Activated T-helper 2 cell treated with anti-CD3 and anti-CD28 coated beads, Interferon-gamma antibody, Interleukin-2, Interleukin-4, amounts not matched to agents 10 μg/mL and 5 μg/mL and 100 μg/mL, durations not matched to agents 14 hours and 24 hours and 36 hours (primary cell): Measurements from ENCODE around the gene RGS7BP. TPM values are rescaled to one million over a fixed set of nuclear protein-coding genes. Genes with fewer than 3 reads are reported as not detected.

ENCODE experiments used
- DNase-seq: peaks from one replicate; pipeline ENCODE4 v3.0.0; 2021; ENCODE audit warnings: low spot score
- H3K27ac Mint-ChIP-seq: one replicate; pipeline ENCODE4 v1.8.0; 2021; ENCODE audit warnings: mixed read lengths
- H3K27me3 Mint-ChIP-seq: one replicate; pipeline ENCODE4 v1.8.0; 2021; ENCODE audit warnings: low read depth, mixed read lengths
- H3K36me3 Mint-ChIP-seq: one replicate; pipeline ENCODE4 v1.8.0; 2021; ENCODE audit warnings: low read depth, mixed read lengths
- H3K4me1 Mint-ChIP-seq: one replicate; pipeline ENCODE4 v1.8.0; 2021; ENCODE audit warnings: low read depth, mixed read lengths
- H3K4me3 Mint-ChIP-seq: one replicate; pipeline ENCODE4 v1.8.0; 2021; ENCODE audit warnings: low read depth, mild to moderate bottlenecking, moderate library complexity, mixed read lengths
- H3K9me3 Mint-ChIP-seq: one replicate; pipeline ENCODE4 v1.8.0; 2021; ENCODE audit warnings: mixed read lengths
- intact Hi-C: fragments of 100-400 bp; cut with micrococcal nuclease; formaldehyde crosslinking; loops from one replicate; pipeline ENCODE4 v1.15.1; 2023
- total RNA-seq: library from RNA; stranded (reverse); gene quantifications from 2 replicates; pipeline ENCODE4 v1.2.3, GENCODE V29; 2022

RGS7BP gene
- not detected in 2 replicates for total RNA-seq

DNA sequence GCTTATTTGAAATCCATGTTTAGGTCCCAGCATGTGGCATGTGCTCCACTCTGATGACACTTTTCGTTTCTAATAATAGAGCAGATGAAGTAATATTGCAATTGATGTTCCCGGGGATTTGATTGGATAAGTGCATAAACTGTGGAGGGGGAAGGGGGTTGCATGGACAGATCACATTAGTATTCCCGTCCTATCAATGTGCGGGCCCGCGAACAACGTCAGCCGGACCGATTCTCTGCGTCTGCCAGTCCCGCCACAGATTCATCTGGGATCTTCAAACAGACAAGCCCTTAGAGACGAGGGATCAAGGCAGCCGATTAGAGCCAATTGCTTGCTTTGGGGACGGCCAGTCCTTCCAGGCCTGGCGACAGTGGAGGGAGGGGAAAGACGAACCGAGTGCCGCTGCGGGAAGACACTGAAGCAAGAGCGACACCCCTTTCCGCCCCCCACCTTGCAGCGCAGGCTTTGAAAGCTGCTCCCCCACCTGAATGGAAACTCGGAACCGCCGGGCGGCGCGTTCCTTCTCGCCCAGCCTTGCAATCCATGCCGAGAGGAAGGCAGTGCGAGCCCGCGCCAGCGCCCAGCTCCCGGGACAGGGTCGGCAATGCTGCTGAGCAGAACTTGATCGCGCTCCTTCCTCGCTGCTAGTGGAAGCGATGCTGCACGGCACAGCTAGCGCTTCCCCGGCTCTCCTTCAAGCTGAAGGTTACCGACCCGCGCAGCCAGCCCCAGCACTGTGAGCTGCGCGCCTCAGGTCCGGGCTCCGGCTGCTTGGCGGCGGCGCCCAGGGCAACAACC is at the start of gene RGS7BP:
RGS7BP (plus strand) TSS at position 247 of the 798 bp plus-strand sequence. CDS start 610 bp downstream, outside the sequence.
- Mint-ChIP-seq H3K27ac (no peak within 1 kb of the TSS), H3K9me3 (no peaks in the 10 kb centered on the region), H3K4me3 (no peak within 1 kb of the TSS)

GRCh38 chr5:64457846-64458245 is 48.0 kb upstream of the RGS7BP start:
- H3K4me1 Mint-ChIP-seq, result no peaks in the 10 kb centered on the region
- no peak for DNase-seq
- H3K4me3 Mint-ChIP-seq, result no peak overlapping the region
- intact Hi-C loops, result no loop called here
- no peaks in the 10 kb centered on the region for H3K27me3 Mint-ChIP-seq
- H3K36me3 Mint-ChIP-seq, result no peaks in the 10 kb centered on the region
- H3K9me3 Mint-ChIP-seq, result peaks cover 16% of the 10 kb centered on the region
- H3K27ac Mint-ChIP-seq, result no peak overlapping the region

More for the DNA sequence above, at the start of gene RGS7BP:
- Mint-ChIP-seq H3K4me1 (no peaks in the 10 kb centered on the region), H3K27me3 (peaks cover 36% of the 10 kb centered on the region), H3K36me3 (no peaks in the 10 kb centered on the region)
- no peak for DNase-seq
- intact Hi-C loops, result no loop called here

DNA sequence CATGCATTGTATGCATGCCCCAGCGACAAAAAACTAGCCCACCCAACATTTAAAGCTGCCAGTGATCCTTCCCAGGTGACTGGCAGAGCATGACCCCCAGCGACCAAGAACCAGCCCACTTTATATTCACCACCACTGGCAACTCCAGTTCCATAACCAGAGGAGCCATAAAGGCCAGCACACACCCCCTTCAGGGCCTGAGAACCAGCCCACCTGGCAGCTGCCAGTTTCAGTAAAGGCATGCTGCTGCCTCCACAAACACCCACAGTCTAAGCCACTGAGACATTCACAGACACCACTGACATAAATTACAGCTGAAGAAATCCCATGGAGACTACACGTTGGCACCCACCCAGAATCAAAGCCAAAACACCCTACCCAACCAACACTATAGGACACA is 46.9 kb upstream of the RGS7BP start:
- Mint-ChIP-seq H3K4me1 (no peaks in the 10 kb centered on the region), H3K27me3 (no peaks in the 10 kb centered on the region)
- intact Hi-C loops, result no loop called here

GRCh38 chr5:64462391-64462790 is 43.4 kb upstream of the RGS7BP start:
- DNase-seq, result no peak
- H3K36me3 Mint-ChIP-seq, result no peaks in the 10 kb centered on the region
- no peak overlapping the region for H3K27ac Mint-ChIP-seq
- no peak overlapping the region for H3K4me3 Mint-ChIP-seq
- H3K27me3 Mint-ChIP-seq, result no peaks in the 10 kb centered on the region
- intact Hi-C loops, result no loop called here
- H3K9me3 Mint-ChIP-seq, result peaks cover 19% of the 10 kb centered on the region
- H3K4me1 Mint-ChIP-seq, result no peaks in the 10 kb centered on the region

More for the DNA sequence above, 46.9 kb upstream of the RGS7BP start:
- no peak overlapping the region for H3K4me3 Mint-ChIP-seq
- H3K36me3 Mint-ChIP-seq, result no peaks in the 10 kb centered on the region
- DNase-seq, result no peak
- peaks cover 19% of the 10 kb centered on the region for H3K9me3 Mint-ChIP-seq
- H3K27ac Mint-ChIP-seq, result no peak overlapping the region

DNA sequence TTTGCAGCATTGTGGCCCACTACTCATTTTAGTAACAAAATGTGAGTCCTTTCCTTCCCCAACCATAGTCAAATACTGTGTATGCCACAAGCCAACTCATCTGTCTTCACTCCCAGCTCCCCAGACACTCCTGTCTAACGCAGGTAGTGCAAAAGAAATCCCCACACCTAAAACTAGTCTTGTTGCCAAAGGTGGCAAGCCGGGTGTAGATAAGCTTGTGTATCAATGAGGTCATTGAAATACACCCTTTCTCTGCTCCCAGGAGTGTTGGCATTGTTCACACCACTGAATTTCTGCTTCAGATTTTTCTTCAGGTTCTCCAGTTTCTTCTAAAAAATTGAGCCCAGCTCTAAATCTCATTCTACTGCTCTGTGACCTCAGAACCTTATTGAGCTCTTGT is 19.7 kb upstream of the RGS7BP start:
- Mint-ChIP-seq H3K9me3 (peaks cover 6% of the 10 kb centered on the region), H3K36me3 (no peaks in the 10 kb centered on the region), H3K27me3 (no peaks in the 10 kb centered on the region), H3K4me3 (no peak overlapping the region), H3K27ac (no peak overlapping the region), H3K4me1 (no peaks in the 10 kb centered on the region)
- intact Hi-C loops, result no loop called here
- no peak for DNase-seq

GRCh38 chr5:64487283-64487682 is 18.5 kb upstream of the RGS7BP start:
- peaks cover 6% of the 10 kb centered on the region for H3K9me3 Mint-ChIP-seq
- no peaks in the 10 kb centered on the region for H3K27me3 Mint-ChIP-seq
- intact Hi-C loops, result no loop called here
- H3K4me1 Mint-ChIP-seq, result no peaks in the 10 kb centered on the region
- no peaks in the 10 kb centered on the region for H3K36me3 Mint-ChIP-seq
- no peak for DNase-seq
- no peak overlapping the region for H3K27ac Mint-ChIP-seq
- no peak overlapping the region for H3K4me3 Mint-ChIP-seq

DNA sequence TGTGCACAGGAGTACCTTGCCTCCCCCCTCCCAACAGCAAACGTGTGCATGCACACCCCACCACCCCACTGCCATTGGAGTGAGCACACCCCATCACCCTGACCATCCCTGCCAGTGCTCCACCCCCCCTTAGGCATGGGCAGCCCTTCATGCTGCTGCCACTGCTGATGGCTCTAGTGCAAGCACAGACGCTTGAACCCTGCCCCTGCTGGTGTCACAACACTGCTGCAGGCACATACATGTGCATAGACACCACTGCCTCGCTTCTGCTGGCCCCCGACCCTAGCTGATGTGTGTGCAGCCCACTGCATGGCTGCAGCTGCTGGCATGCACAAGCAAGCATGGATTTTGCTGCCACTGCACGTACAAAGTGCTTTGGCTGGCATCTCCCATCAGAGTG is 16.0 kb upstream of the RGS7BP start:
- H3K9me3 Mint-ChIP-seq, result no peaks in the 10 kb centered on the region
- no peak overlapping the region for H3K4me3 Mint-ChIP-seq
- DNase-seq, result no peak
- H3K27me3 Mint-ChIP-seq, result no peaks in the 10 kb centered on the region
- no peaks in the 10 kb centered on the region for H3K4me1 Mint-ChIP-seq
- H3K36me3 Mint-ChIP-seq, result no peaks in the 10 kb centered on the region
- intact Hi-C loops, result no loop called here
- no peak overlapping the region for H3K27ac Mint-ChIP-seq

DNA sequence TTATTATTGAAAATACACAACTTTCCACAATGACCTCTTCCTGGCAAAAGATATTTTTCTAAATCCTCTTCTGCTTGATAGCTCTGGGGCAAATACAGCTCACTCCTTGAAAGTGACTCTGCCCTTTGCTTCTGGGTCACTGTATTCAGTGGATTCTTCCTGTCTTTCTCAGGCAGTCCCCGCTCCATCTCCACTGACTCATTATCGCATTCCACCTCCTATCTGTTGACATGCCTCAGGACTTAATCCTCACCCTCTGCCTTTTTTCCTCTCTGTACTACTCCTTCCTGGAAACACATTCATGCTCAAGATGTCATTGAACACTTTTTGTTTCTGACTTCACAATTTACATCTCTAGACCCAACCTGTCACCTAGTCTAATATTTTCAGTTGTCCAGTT is 8.4 kb upstream of the RGS7BP start:
- H3K27me3 Mint-ChIP-seq, result no peaks in the 10 kb centered on the region
- H3K4me3 Mint-ChIP-seq, result no peak overlapping the region
- intact Hi-C loops, result no loop called here
- no peak for DNase-seq
- H3K4me1 Mint-ChIP-seq, result no peaks in the 10 kb centered on the region
- no peaks in the 10 kb centered on the region for H3K36me3 Mint-ChIP-seq
- no peak overlapping the region for H3K27ac Mint-ChIP-seq
- H3K9me3 Mint-ChIP-seq, result no peaks in the 10 kb centered on the region

DNA sequence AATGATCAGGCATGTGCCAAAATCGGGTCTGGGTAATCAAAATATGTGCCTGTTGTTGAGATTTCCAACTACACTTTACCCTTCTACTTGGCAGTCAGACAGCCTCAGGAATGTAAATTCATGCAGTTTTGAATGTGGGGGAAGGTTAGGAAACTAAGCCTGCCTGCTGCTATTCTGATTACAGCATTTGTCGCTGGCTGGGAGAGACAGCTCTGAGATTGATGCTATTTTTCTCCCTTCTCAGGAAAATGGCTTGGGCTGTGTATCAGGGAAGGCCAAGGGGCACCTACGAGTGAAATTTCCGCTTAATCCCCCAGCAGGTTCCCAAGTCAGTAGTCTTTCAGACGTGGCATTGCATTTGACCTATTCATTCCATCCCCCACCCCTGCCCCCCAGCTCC is 3.6 kb upstream of the RGS7BP start:
- Mint-ChIP-seq H3K4me3 (no peak overlapping the region), H3K27me3 (peaks cover 25% of the 10 kb centered on the region), H3K9me3 (no peaks in the 10 kb centered on the region), H3K27ac (no peak overlapping the region), H3K4me1 (no peaks in the 10 kb centered on the region), H3K36me3 (no peaks in the 10 kb centered on the region)
- intact Hi-C loops, result no loop called here
- DNase-seq, result no peak

DNA sequence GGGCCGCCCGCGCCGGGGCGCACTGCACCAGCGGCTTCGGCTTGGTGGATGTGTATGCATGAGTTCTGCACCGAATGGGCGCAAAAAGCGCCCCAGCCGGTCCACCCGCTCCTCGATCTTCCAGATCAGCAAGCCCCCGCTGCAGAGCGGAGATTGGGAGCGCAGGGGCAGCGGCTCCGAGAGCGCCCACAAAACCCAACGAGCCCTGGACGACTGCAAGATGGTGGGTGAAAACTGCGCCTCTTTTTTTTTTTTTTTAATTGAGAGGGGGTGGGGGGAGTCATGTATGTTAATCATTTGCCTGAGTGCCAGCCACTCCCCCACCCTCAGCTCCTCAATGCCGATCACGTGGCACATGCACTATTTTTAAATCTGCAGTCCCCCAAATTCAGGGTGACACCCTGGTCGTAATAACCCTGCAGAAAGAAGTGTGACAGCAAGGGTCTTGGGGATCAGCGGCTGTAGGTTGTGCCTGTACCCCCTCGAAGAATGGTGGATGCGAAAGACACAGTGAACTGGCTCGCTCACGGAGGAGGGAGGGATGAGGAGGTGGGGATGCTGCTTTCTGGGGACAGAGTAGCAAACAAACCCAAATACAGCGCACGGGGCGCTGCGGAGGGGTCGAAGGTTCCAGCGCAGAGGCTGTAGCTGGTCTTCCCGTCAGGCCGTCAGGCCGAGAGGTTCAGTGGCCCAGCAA is 900 bp downstream of the RGS7BP start:
- Mint-ChIP-seq H3K4me3 (no peak overlapping the region), H3K27me3 (peaks cover 36% of the 10 kb centered on the region), H3K4me1 (no peaks in the 10 kb centered on the region), H3K36me3 (no peaks in the 10 kb centered on the region), H3K9me3 (no peaks in the 10 kb centered on the region), H3K27ac (no peak overlapping the region)
- DNase-seq, result no peak
- intact Hi-C loops, result no loop called here

DNA sequence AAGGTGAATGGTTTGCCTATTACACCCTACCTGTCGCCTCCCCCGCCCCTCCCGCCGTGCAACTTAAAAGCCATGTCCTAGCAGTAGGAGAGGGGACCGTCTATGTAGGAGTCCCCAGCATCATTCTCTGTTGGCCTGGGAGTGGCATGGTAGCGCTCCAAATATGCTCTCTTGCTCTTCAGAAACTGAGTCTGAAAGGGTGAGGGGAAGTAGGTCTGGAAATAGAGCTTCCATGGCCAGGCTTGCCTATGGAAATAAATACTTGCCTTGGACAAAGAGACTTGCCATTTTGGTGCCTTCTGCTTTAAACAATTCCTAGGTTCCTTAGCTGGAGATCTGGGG is 1.4 kb downstream of the RGS7BP start:
- Mint-ChIP-seq H3K4me3 (no peak overlapping the region), H3K27ac (no peak overlapping the region), H3K9me3 (no peaks in the 10 kb centered on the region), H3K4me1 (no peaks in the 10 kb centered on the region), H3K27me3 (peaks cover 36% of the 10 kb centered on the region), H3K36me3 (no peaks in the 10 kb centered on the region)
- DNase-seq, result no peak
- intact Hi-C loops, result no loop called here

- Mint-ChIP-seq H3K36me3 (no peaks in the 10 kb centered on the region), H3K4me1 (no peaks in the 10 kb centered on the region), H3K27ac (no peak overlapping the region), H3K4me3 (no peak overlapping the region), H3K27me3 (peaks cover 27% of the 10 kb centered on the region), H3K9me3 (no peaks in the 10 kb centered on the region)
- DNase-seq, result no peak
- intact Hi-C loops, result no loop called here
These were observed 4.0 kb downstream of the RGS7BP start for GRCh38 chr5:64509828-64510227.

DNA sequence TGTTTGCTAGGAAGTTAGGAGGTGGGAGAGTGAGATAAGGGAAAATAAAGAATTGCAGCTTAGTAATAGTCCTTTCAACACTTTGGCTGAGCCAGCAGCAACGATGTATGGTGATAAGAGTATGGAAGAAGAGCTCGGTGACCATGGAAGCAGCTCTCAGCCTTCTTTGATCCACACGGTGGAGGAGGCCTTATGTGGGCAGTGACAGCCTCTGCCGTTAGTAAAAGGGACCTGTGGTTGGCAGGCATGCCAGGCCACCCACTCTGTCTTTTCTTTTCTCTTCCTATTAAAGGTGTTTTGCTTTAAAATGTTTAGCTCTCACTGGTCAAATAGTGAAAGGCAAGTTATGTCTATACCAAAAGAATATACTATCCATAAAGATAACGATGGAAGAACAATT is 7.7 kb downstream of the RGS7BP start:
- intact Hi-C loops, result no loop called here
- H3K36me3 Mint-ChIP-seq, result no peaks in the 10 kb centered on the region
- no peaks in the 10 kb centered on the region for H3K27me3 Mint-ChIP-seq
- no peak overlapping the region for H3K27ac Mint-ChIP-seq
- H3K4me1 Mint-ChIP-seq, result no peaks in the 10 kb centered on the region
- no peaks in the 10 kb centered on the region for H3K9me3 Mint-ChIP-seq
- DNase-seq, result no peak
- H3K4me3 Mint-ChIP-seq, result no peak overlapping the region
